Hepatic stellate cell (primary cell): ENCODE measurements around the gene PCNX2.

Source experiments
- DNase-seq: peaks from one replicate; pipeline ENCODE4 v3.0.0; 2011; ENCODE audit warnings: low spot score

PCNX2 gene

GRCh38 chr1:233319272-233319671, 23.7 kb upstream of the PCNX2 start:
- DNase-seq: no peak

- DNase-seq: no peak
Measured at GRCh38 chr1:233316473-233316872, 20.9 kb upstream of the PCNX2 start.

- no peak for DNase-seq
Measured at GRCh38 chr1:233315718-233316301, 20.3 kb upstream of the PCNX2 start.

- DNase-seq: no peak
Measured at GRCh38 chr1:233313434-233314155, 18.1 kb upstream of the PCNX2 start.

- DNase-seq: no peak
Measured at GRCh38 chr1:233304489-233305102, 9.1 kb upstream of the PCNX2 start.

GRCh38 chr1:233300326-233300725, 4.8 kb upstream of the PCNX2 start:
- DNase-seq: no peak

GRCh38 chr1:233299450-233299849, 3.9 kb upstream of the PCNX2 start:
- DNase-seq: no peak

- DNase-seq: no peak
Measured at GRCh38 chr1:233295975-233296322, 424 bp upstream of the PCNX2 start.

GRCh38 chr1:233294913-233295236, 650 bp downstream of the PCNX2 start:
- peak; percentile 31 for DNase-seq

GRCh38 chr1:233293556-233294446, 1.7 kb downstream of the PCNX2 start:
- DNase-seq: no peak

GRCh38 chr1:233290396-233291034, 5.0 kb downstream of the PCNX2 start:
- no peak for DNase-seq

- no peak for DNase-seq
Measured at GRCh38 chr1:233289676-233290075, 5.8 kb downstream of the PCNX2 start.

- DNase-seq: no peak
Measured at GRCh38 chr1:233282582-233282886, 13.0 kb downstream of the PCNX2 start.

GRCh38 chr1:233281711-233282581, 13.6 kb downstream of the PCNX2 start:
- DNase-seq: no peak

GRCh38 chr1:233279971-233280370, 15.6 kb downstream of the PCNX2 start:
- no peak for DNase-seq

- no peak for DNase-seq
Measured at GRCh38 chr1:233278631-233279030, 16.9 kb downstream of the PCNX2 start.

GRCh38 chr1:233277637-233278606, 17.6 kb downstream of the PCNX2 start:
- DNase-seq: no peak

GRCh38 chr1:233269656-233270055, 25.9 kb downstream of the PCNX2 start:
- DNase-seq: no peak

- DNase-seq: no peak
Measured at GRCh38 chr1:233268389-233269022, 27.0 kb downstream of the PCNX2 start.

GRCh38 chr1:233261695-233262094, 33.8 kb downstream of the PCNX2 start:
- DNase-seq: no peak
